ENCODE results near the gene ETF1. TPM values are rescaled to one million over a fixed set of nuclear protein-coding genes. Genes with fewer than 3 reads are reported as not detected.

The ETF1 gene
- total and polyA plus RNA-seq, 9 of the 15 experiments (the other 6 are each of a cell fraction or from before 2014, with no cell fraction given): 53.7 to 209 (median 164) TPM

DNA sequence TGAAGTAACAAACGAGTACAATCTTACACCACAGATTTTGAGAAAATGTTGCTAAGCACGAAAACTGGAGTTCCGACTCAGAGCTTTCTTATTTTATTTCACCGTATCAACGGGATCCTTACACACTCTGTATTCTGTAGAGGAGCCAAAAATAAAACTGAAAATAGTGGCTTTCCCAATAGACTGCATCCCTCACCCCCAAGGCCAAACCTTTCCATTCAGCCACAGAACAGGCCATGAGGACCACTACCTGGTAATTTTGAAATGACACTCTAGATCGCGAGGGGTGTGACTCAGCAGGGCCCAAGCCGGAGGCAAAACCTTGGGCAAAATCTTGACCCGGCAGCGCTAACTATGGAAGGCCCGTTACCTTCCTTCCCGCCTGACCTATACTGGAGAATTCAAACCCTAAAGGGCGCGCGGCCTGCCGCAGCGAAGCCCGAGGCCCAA lies 31.7 kb upstream of the ETF1 start (continued):
- TF ChIP-seq KLF13 (tag; IDR thresholded peaks at IDR 0.05; ENCODE audit: borderline replicate concordance, low read depth) (no peak), ZNF316 (IDR thresholded peaks at IDR 0.05) (peak; percentile 52; the same call in 1 of the 2 replicates), HDAC8 (tag; IDR thresholded peaks at IDR 0.05) (no peak), ZNF561 (CRISPR knock-in tag; conservative IDR thresholded peaks at IDR 0.05) (no peak), ZNF668 (CRISPR knock-in tag; IDR thresholded peaks at IDR 0.05) (no peak), ZNF408 (CRISPR knock-in tag; IDR thresholded peaks at IDR 0.05; ENCODE audit: low read depth) (no peak), CHD4 (IDR thresholded peaks at IDR 0.05; ENCODE audit: insufficient read depth, insufficient replicate concordance, low read depth, low read length, poor library complexity, severe bottlenecking) (no peak), DIDO1 (tag; IDR thresholded peaks at IDR 0.05; ENCODE audit: low read depth) (no peak), ZC3H4 (CRISPR knock-in tag; IDR thresholded peaks at IDR 0.05; ENCODE audit: borderline replicate concordance) (peak; percentile 83; the same call in 1 of the 2 replicates), E2F3 (CRISPR knock-in tag; IDR thresholded peaks at IDR 0.05) (peak; percentile 27; the same call in 1 of the 2 replicates), SAFB (IDR thresholded peaks at IDR 0.05; ENCODE audit: borderline replicate concordance, low read depth, low read length) (no peak), TFE3 (CRISPR knock-in tag; IDR thresholded peaks at IDR 0.05) (no peak), TBL1XR1 (IDR thresholded peaks at IDR 0.05; ENCODE audit: low read length in 2 of 2) (0 out of 4 replicates have a peak, but pooled peaks of 1 of the 2 experiments have one; percentile 37), RAD51 (IDR thresholded peaks at IDR 0.05; ENCODE audit: borderline replicate concordance, low read depth) (no peak), FOSL1 (tag; conservative IDR thresholded peaks at IDR 0.05) (no peak), FOXK1 (CRISPR knock-in tag; IDR thresholded peaks at IDR 0.05; ENCODE audit: borderline replicate concordance) (no peak), NFRKB (IDR thresholded peaks at IDR 0.05; ENCODE audit: low read depth) (peak; percentile 94; the same call in 1 of the 2 replicates), NFE2 (IDR thresholded peaks at IDR 0.05; ENCODE audit: low read depth) (peak; percentile 68), HMG20B (CRISPR knock-in tag; IDR thresholded peaks at IDR 0.05) (no peak)
- TF ChIP-seq, protein P1, sequence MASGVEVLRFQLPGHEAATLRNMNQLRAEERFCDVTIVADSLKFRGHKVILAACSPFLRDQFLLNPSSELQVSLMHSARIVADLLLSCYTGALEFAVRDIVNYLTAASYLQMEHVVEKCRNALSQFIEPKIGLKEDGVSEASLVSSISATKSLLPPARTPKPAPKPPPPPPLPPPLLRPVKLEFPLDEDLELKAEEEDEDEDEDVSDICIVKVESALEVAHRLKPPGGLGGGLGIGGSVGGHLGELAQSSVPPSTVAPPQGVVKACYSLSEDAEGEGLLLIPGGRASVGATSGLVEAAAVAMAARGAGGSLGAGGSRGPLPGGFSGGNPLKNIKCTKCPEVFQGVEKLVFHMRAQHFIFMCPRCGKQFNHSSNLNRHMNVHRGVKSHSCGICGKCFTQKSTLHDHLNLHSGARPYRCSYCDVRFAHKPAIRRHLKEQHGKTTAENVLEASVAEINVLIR (CRISPR knock-in tag; IDR thresholded peaks at IDR 0.05): no peak
- TF ChIP-seq, protein P2, sequence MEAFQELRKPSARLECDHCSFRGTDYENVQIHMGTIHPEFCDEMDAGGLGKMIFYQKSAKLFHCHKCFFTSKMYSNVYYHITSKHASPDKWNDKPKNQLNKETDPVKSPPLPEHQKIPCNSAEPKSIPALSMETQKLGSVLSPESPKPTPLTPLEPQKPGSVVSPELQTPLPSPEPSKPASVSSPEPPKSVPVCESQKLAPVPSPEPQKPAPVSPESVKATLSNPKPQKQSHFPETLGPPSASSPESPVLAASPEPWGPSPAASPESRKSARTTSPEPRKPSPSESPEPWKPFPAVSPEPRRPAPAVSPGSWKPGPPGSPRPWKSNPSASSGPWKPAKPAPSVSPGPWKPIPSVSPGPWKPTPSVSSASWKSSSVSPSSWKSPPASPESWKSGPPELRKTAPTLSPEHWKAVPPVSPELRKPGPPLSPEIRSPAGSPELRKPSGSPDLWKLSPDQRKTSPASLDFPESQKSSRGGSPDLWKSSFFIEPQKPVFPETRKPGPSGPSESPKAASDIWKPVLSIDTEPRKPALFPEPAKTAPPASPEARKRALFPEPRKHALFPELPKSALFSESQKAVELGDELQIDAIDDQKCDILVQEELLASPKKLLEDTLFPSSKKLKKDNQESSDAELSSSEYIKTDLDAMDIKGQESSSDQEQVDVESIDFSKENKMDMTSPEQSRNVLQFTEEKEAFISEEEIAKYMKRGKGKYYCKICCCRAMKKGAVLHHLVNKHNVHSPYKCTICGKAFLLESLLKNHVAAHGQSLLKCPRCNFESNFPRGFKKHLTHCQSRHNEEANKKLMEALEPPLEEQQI (IDR thresholded peaks at IDR 0.05): no peak
